Measurements from ENCODE around the gene MAP3K9. TPM values are rescaled to one million over a fixed set of nuclear protein-coding genes. Genes with fewer than 3 reads are reported as not detected.

Gene MAP3K9
- total and polyA plus RNA-seq, 9 of the 15 experiments (the other 6 are each of a cell fraction or from before 2014, with no cell fraction given): 0.03 to 0.60 (median 0.36) TPM

DNA sequence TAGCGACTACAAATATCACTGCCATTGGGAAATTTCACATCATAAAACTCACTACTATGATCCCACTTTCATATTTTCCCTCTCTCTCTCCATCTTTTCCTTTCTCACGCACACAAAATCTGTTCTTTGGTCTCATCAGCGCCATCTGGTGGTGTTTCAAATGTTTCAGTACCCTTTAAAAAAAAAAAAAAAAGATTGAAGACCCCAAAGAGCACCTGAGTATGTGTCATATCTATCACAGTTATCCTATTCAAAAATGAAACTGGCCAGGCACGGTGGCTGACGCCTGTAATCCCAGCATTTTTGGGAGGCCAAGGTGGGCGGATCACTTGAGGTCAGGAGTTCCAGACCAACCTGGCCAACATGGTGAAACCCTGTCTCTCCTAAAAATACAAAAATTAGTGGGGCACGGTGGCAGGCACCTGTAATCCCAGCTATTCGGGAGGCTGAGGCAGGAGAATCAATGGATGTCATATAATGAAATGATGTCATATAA, 95.2 kb downstream of the MAP3K9 start:
- no peaks in the 10 kb centered on the region for H4K20me1 ChIP-seq (replicated peaks; ENCODE audit: control insufficient read depth, insufficient read depth, low read length)
- H3K4me3 ChIP-seq: no peak overlapping the region
- ATAC-seq: no peak
- H3K27me3 ChIP-seq (ENCODE audit: control insufficient read depth in 2 of 2, insufficient read depth in 2 of 2, low read length in 2 of 2): no peaks in the 10 kb centered on the region; a peak in 1 of 5 replicates
- in situ Hi-C loops (cut with MboI): no loop called here
- H3K79me2 ChIP-seq (ENCODE audit: control insufficient read depth, insufficient read depth, low read length): no peaks in the 10 kb centered on the region
- no peak overlapping the region for H3K9ac ChIP-seq (ENCODE audit: insufficient read depth in 1 of 2, low read depth in 2 of 2, low read length in 2 of 2)
- no peaks in the 10 kb centered on the region for H3K9me3 ChIP-seq (replicated peaks; ENCODE audit: control insufficient read depth, insufficient read depth, low read depth, low read length)
- ChIA-PET POLR2A (no interaction called here), CTCF (ENCODE audit: low intra/inter-chr PET ratio) (interaction anchor here (0.7 to 1.1 kb wide), 2 partner anchors 31 to 192 kb away, joined by 3 read pairs; no protein-coding TSS in a partner anchor)
- H3K27ac ChIP-seq (ENCODE audit: extremely low read depth, low read depth, low read length): no peak overlapping the region
- no peak overlapping the region for H3K4me2 ChIP-seq (ENCODE audit: insufficient read depth, low read length)
- peak; percentile 19 to 49 (median 20) for DNase-seq (ENCODE audit: extremely low read depth in 1 of 4, low spot score in 3 of 4)
- H3K4me1 ChIP-seq (replicated peaks in 1 of 2; ENCODE audit: control insufficient read depth in 2 of 2, insufficient read depth in 2 of 2, low read length in 2 of 2): no peaks in the 10 kb centered on the region
- no peaks in the 10 kb centered on the region for H3K36me3 ChIP-seq (ENCODE audit: control insufficient read depth, insufficient read depth, low read length)
- no peak overlapping the region for H2AFZ ChIP-seq (ENCODE audit: low read depth, low read length)
- WGBS (ENCODE audit: insufficient coverage, low coverage, missing lambda C conversion rate): 2% methylated on average over 8 of the region's 8 CpGs
- intact Hi-C loops (cut with micrococcal nuclease): loop anchor here (10.0 kb wide), 1 partner anchor 89 kb away; no protein-coding TSS in a partner anchor
- no peaks in the 10 kb centered on the region for H3K9me1 ChIP-seq (ENCODE audit: control insufficient read depth, insufficient read depth, low read length)
- no peak for FAIRE-seq
- BruUV-seq (replicated peaks): no TSS peak
- TF ChIP-seq PHF20 (IDR thresholded peaks at IDR 0.05; ENCODE audit: partially characterized antibody) (no peak), ADNP (tag; IDR thresholded peaks at IDR 0.05) (no peak), SMAD4 (CRISPR knock-in tag; conservative IDR thresholded peaks at IDR 0.05) (no peak), NONO (IDR thresholded peaks at IDR 0.05; ENCODE audit: low read depth in 2 of 2, low read length in 1 of 2) (no peak), TAF15 (IDR thresholded peaks at IDR 0.05; ENCODE audit: low read depth, low read length) (no peak), CBX1 (IDR thresholded peaks at IDR 0.05; ENCODE audit: low read depth) (no peak), RAD21 (CRISPR knock-in tag; conservative IDR thresholded peaks at IDR 0.05 in 1 of 2, IDR thresholded peaks at IDR 0.05 in 1 of 2) (peak; percentile 36 to 44), RFX7 (CRISPR knock-in tag; IDR thresholded peaks at IDR 0.05) (no peak)
- TF ChIP-seq, protein P1, sequence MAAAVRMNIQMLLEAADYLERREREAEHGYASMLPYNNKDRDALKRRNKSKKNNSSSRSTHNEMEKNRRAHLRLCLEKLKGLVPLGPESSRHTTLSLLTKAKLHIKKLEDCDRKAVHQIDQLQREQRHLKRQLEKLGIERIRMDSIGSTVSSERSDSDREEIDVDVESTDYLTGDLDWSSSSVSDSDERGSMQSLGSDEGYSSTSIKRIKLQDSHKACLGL (CRISPR knock-in tag; IDR thresholded peaks at IDR 0.05; ENCODE audit: borderline replicate concordance, poor library complexity, severe bottlenecking): no peak
- TF ChIP-seq, protein P2, sequence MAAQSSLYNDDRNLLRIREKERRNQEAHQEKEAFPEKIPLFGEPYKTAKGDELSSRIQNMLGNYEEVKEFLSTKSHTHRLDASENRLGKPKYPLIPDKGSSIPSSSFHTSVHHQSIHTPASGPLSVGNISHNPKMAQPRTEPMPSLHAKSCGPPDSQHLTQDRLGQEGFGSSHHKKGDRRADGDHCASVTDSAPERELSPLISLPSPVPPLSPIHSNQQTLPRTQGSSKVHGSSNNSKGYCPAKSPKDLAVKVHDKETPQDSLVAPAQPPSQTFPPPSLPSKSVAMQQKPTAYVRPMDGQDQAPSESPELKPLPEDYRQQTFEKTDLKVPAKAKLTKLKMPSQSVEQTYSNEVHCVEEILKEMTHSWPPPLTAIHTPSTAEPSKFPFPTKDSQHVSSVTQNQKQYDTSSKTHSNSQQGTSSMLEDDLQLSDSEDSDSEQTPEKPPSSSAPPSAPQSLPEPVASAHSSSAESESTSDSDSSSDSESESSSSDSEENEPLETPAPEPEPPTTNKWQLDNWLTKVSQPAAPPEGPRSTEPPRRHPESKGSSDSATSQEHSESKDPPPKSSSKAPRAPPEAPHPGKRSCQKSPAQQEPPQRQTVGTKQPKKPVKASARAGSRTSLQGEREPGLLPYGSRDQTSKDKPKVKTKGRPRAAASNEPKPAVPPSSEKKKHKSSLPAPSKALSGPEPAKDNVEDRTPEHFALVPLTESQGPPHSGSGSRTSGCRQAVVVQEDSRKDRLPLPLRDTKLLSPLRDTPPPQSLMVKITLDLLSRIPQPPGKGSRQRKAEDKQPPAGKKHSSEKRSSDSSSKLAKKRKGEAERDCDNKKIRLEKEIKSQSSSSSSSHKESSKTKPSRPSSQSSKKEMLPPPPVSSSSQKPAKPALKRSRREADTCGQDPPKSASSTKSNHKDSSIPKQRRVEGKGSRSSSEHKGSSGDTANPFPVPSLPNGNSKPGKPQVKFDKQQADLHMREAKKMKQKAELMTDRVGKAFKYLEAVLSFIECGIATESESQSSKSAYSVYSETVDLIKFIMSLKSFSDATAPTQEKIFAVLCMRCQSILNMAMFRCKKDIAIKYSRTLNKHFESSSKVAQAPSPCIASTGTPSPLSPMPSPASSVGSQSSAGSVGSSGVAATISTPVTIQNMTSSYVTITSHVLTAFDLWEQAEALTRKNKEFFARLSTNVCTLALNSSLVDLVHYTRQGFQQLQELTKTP (IDR thresholded peaks at IDR 0.05; ENCODE audit: low read depth in 1 of 2, partially characterized antibody in 2 of 2): no peak
